ACC112 (cell line): ENCODE measurements around the gene STK36.

Source experiments
- H2AFZ ChIP-seq: fragments of 200-600 bp; sonication (generic); one replicate; pipeline ENCODE4 v1.6.0; 2017; ENCODE audit warnings: antibody characterized with exemption, low read length; ENCODE audit not compliant: unreplicated experiment
- H3K27ac ChIP-seq: fragments of 200-600 bp; sonication (generic); 2 replicates; pipeline ENCODE4 v1.5.1; 2014; ENCODE audit warnings: low read depth, mild to moderate bottlenecking, antibody characterized with exemption, low read length, moderate library complexity
- H3K27me3 ChIP-seq: fragments of 200-600 bp; sonication (generic); 2 replicates; pipeline ENCODE4 v1.6.1; 2014; ENCODE audit warnings: mild to moderate bottlenecking, antibody characterized with exemption, low read length, moderate library complexity, mixed read lengths; ENCODE audit not compliant: insufficient read depth
- H3K36me3 ChIP-seq: fragments of 200-600 bp; sonication (generic); 2 replicates; pipeline ENCODE4 v1.6.1; 2016; ENCODE audit warnings: mild to moderate bottlenecking, antibody characterized with exemption, low read length, moderate library complexity, mixed read lengths; ENCODE audit not compliant: insufficient read depth
- H3K4me1 ChIP-seq: fragments of 200-600 bp; sonication (generic); one replicate; pipeline ENCODE4 v1.6.1; 2016; ENCODE audit warnings: low read length, mixed read lengths; ENCODE audit not compliant: insufficient read depth, unreplicated experiment, control insufficient read depth
- H3K4me3 ChIP-seq: fragments of 200-600 bp; sonication (generic); 2 replicates; pipeline ENCODE4 v1.5.1; 2014; ENCODE audit warnings: mild to moderate bottlenecking, low read depth, low read length
- H3K79me2 ChIP-seq: fragments of 200-600 bp; sonication (generic); one replicate; pipeline ENCODE4 v1.6.0; 2016; ENCODE audit warnings: low read length; ENCODE audit not compliant: control insufficient read depth, unreplicated experiment, insufficient read depth

The STK36 gene

GRCh38 chr2:218746960-218747359, 75.1 kb downstream of the STK36 start:
- H3K27ac ChIP-seq, result no peak overlapping the region

GRCh38 chr2:218748741-218749441, 77.0 kb downstream of the STK36 start:
- Histone ChIP-seq H3K79me2 (peaks cover 2% of the 10 kb centered on the region), H2AFZ (no peak overlapping the region), H3K4me3 (no peak overlapping the region), H3K36me3 (peaks cover 49% of the 10 kb centered on the region), H3K27me3 (no peaks in the 10 kb centered on the region), H3K27ac (no peak overlapping the region), H3K4me1 (peaks cover 3% of the 10 kb centered on the region)

More at GRCh38 chr2:218746960-218747359, 75.1 kb downstream of the STK36 start:
- Histone ChIP-seq H2AFZ (no peak overlapping the region), H3K4me1 (peaks cover 3% of the 10 kb centered on the region), H3K79me2 (peaks cover 2% of the 10 kb centered on the region), H3K4me3 (no peak overlapping the region), H3K36me3 (peaks cover 43% of the 10 kb centered on the region), H3K27me3 (no peaks in the 10 kb centered on the region)
